Nephron progenitor cell (in vitro differentiated cells): ENCODE results near the gene ZNF638.

Experiments used
- DNase-seq: peaks from one replicate; pipeline ENCODE4 v3.0.0; 2021
- H3K27ac Mint-ChIP-seq: 2 replicates; pipeline ENCODE4 v1.8.0; 2021; ENCODE audit warnings: mild to moderate bottlenecking, moderate library complexity, mixed read lengths
- H3K27me3 Mint-ChIP-seq: 2 replicates; pipeline ENCODE4 v1.8.0; 2021; ENCODE audit warnings: mild to moderate bottlenecking, low read depth, mixed read lengths; ENCODE audit not compliant: poor library complexity
- H3K36me3 Mint-ChIP-seq: 2 replicates; pipeline ENCODE4 v1.8.0; 2021; ENCODE audit warnings: low read depth, mixed read lengths
- H3K4me1 Mint-ChIP-seq: 2 replicates; pipeline ENCODE4 v1.8.0; 2021; ENCODE audit warnings: mixed read lengths
- H3K4me3 Mint-ChIP-seq: 2 replicates; pipeline ENCODE4 v1.8.0; 2021; ENCODE audit warnings: mild to moderate bottlenecking, moderate library complexity, mixed read lengths
- H3K9me3 Mint-ChIP-seq: 2 replicates; pipeline ENCODE4 v1.8.0; 2021; ENCODE audit warnings: mild to moderate bottlenecking, moderate library complexity, mixed read lengths
- TF ChIP-seq, protein P1 (sequence below): fragments of 200-600 bp; sonication (generic); IDR thresholded peaks from 2 replicates; pipeline ENCODE4 v1.5.0; 2021; ENCODE audit warnings: antibody characterized with exemption

The ZNF638 gene

GRCh38 chr2:71449343-71449742 is 117.8 kb downstream of the ZNF638 start:
- TF ChIP-seq, protein P1, sequence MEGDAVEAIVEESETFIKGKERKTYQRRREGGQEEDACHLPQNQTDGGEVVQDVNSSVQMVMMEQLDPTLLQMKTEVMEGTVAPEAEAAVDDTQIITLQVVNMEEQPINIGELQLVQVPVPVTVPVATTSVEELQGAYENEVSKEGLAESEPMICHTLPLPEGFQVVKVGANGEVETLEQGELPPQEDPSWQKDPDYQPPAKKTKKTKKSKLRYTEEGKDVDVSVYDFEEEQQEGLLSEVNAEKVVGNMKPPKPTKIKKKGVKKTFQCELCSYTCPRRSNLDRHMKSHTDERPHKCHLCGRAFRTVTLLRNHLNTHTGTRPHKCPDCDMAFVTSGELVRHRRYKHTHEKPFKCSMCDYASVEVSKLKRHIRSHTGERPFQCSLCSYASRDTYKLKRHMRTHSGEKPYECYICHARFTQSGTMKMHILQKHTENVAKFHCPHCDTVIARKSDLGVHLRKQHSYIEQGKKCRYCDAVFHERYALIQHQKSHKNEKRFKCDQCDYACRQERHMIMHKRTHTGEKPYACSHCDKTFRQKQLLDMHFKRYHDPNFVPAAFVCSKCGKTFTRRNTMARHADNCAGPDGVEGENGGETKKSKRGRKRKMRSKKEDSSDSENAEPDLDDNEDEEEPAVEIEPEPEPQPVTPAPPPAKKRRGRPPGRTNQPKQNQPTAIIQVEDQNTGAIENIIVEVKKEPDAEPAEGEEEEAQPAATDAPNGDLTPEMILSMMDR = no peak
- peaks cover 32% of the 10 kb centered on the region for H3K27me3 Mint-ChIP-seq
- peaks cover 5% of the 10 kb centered on the region for H3K9me3 Mint-ChIP-seq
- H3K4me3 Mint-ChIP-seq = no peak overlapping the region
- no peak for DNase-seq
- no peak overlapping the region for H3K27ac Mint-ChIP-seq
- peaks cover 13% of the 10 kb centered on the region for H3K36me3 Mint-ChIP-seq
- H3K4me1 Mint-ChIP-seq = peaks cover 45% of the 10 kb centered on the region

GRCh38 chr2:71451705-71452104 is 120.1 kb downstream of the ZNF638 start:
- no peak for DNase-seq
- Mint-ChIP-seq H3K36me3 (no peaks in the 10 kb centered on the region), H3K4me1 (peaks cover 56% of the 10 kb centered on the region), H3K27ac (no peak overlapping the region), H3K27me3 (peaks cover 44% of the 10 kb centered on the region), H3K9me3 (no peaks in the 10 kb centered on the region), H3K4me3 (no peak overlapping the region)
- TF ChIP-seq, protein P1 = no peak

DNA sequence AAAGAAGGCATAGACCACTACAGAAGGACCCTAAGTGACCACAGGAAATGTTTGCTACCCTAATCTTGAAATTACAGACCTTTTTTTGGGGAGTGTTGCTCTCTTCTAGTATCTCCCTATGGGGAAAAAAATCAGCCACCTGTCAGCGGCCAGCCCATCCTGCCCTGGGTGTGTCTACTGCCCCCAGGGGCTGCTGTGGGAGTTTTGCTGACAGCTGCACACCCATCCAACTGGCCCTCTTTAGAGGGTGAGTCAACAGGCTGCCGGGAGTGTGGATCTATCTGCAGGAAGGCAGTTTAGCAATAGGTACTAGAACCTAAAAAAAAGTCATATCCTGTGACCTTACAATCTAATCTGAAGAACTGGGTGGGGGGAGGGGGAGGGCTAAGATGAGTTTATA is 121.0 kb downstream of the ZNF638 start:
- Mint-ChIP-seq H3K9me3 (no peaks in the 10 kb centered on the region), H3K36me3 (no peaks in the 10 kb centered on the region), H3K4me3 (no peak overlapping the region), H3K27ac (no peak overlapping the region), H3K27me3 (peaks cover 44% of the 10 kb centered on the region), H3K4me1 (peaks cover 61% of the 10 kb centered on the region)
- TF ChIP-seq, protein P1 = no peak
- DNase-seq = no peak

GRCh38 chr2:71453404-71454220 is 122.0 kb downstream of the ZNF638 start, which contains the start of gene DYSF:
Gene DYSF, plus strand, starts transcription at chr2:71453561.
- Mint-ChIP-seq H3K36me3 (no peaks in the 10 kb centered on the region), H3K27me3 (peaks cover 44% of the 10 kb centered on the region), H3K9me3 (no peaks in the 10 kb centered on the region), H3K4me3 (peak within 1 kb of the TSS; percentile 76), H3K4me1 (peaks cover 67% of the 10 kb centered on the region), H3K27ac (no peak within 1 kb of the TSS)
- TF ChIP-seq, protein P1 = no peak
- peak; percentile 79 for DNase-seq

GRCh38 chr2:71454221-71455010 is 122.8 kb downstream of the ZNF638 start:
- H3K9me3 Mint-ChIP-seq = no peaks in the 10 kb centered on the region
- TF ChIP-seq, protein P1 = no peak
- H3K36me3 Mint-ChIP-seq = no peaks in the 10 kb centered on the region
- H3K27me3 Mint-ChIP-seq = peaks cover 47% of the 10 kb centered on the region
- no peak overlapping the region for H3K27ac Mint-ChIP-seq
- H3K4me1 Mint-ChIP-seq = peaks cover 66% of the 10 kb centered on the region
- DNase-seq = no peak
- peak overlapping the region; percentile 76 for H3K4me3 Mint-ChIP-seq
